Measurements from ENCODE around the gene ZMAT5.

DNA sequence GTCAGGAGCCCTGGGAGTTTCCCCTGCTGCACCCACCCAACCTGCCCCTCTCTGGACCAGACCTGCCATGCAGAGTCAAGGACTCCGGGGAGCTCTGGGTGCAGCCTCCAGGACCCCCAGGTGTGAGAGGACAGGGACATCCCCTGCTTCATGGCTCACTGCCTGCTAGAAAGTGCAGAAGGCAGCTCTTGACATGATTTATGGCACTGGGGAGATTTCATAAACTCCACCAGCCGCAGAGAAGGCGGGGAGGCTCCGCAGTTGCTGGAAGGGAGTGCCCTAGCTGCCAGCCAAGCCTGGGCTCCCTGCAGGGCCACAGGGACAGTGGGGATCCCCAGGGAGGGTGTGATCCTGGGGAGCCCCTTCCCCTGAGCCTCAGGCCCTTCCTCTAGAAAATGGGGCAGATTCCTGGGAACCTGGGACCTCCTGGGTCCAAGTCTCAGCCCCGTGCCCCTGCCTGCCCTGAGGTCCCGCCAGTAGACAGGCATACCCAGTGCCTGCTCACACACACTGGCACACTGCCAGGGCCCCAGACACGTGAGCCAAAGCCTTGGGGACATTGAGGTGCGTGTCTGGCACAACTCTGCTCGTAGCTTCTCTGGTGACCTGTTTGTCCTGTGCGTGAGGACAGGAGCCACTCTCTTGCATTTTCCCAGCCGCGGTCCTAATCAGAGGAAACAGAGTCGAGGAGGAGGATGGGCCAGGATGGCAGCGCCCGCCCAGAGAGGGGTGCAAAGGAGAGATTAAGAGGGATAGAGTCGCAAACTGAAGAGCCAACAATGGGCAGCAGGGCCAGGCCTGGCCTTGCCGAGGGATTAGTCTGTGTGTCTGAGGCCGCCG is 33.2 kb downstream of the ZMAT5 start:
- TF ChIP-seq CTCF (IDR thresholded peaks at IDR 0.05) (no peak), POLR2A (IDR thresholded peaks at IDR 0.05) (no peak)
